ENCODE results near the gene CRYAB.

DNA sequence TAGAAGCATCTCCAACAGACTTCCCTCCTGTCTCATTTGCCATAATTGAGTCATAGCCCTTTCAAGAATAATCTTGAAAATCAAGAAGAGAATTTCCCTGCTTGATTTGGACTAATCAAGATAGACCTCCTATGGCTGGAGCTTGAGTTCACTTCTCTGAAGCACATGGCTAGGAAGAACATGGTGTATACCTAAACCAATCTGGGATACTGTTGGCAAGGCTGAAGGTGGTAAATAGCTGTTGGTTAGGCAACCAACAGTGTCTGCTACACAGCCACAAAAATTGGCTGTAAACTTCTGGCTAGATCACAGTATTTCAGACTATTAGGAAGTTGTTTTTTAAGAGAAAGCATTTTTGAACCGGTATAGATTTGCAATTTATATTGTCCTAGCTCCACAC is 4.9 kb downstream of the CRYAB start:
- TF ChIP-seq SPI1 (IDR thresholded peaks at IDR 0.05; ENCODE audit: borderline replicate concordance, low read depth) = no peak
- no peak for TF ChIP-seq CTCF (IDR thresholded peaks at IDR 0.05; ENCODE audit: insufficient read depth, low read length)
- TF ChIP-seq, protein P1, sequence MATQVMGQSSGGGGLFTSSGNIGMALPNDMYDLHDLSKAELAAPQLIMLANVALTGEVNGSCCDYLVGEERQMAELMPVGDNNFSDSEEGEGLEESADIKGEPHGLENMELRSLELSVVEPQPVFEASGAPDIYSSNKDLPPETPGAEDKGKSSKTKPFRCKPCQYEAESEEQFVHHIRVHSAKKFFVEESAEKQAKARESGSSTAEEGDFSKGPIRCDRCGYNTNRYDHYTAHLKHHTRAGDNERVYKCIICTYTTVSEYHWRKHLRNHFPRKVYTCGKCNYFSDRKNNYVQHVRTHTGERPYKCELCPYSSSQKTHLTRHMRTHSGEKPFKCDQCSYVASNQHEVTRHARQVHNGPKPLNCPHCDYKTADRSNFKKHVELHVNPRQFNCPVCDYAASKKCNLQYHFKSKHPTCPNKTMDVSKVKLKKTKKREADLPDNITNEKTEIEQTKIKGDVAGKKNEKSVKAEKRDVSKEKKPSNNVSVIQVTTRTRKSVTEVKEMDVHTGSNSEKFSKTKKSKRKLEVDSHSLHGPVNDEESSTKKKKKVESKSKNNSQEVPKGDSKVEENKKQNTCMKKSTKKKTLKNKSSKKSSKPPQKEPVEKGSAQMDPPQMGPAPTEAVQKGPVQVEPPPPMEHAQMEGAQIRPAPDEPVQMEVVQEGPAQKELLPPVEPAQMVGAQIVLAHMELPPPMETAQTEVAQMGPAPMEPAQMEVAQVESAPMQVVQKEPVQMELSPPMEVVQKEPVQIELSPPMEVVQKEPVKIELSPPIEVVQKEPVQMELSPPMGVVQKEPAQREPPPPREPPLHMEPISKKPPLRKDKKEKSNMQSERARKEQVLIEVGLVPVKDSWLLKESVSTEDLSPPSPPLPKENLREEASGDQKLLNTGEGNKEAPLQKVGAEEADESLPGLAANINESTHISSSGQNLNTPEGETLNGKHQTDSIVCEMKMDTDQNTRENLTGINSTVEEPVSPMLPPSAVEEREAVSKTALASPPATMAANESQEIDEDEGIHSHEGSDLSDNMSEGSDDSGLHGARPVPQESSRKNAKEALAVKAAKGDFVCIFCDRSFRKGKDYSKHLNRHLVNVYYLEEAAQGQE (IDR thresholded peaks at IDR 0.05; ENCODE audit: insufficient replicate concordance, low read depth) = no peak
- TF ChIP-seq POLR2AphosphoS5 (IDR thresholded peaks at IDR 0.05; ENCODE audit: low read depth) = no peak
- TF ChIP-seq GABPA (IDR thresholded peaks at IDR 0.05; ENCODE audit: low read depth) = no peak
